Heart left ventricle (tissue), 13 donors: ENCODE data around the gene CLRN1.

Experiments
- CTCF ChIP-seq, 12 donors: fragments of 200-600 bp; sonication (generic) in 4 of 12; IDR thresholded peaks; one replicate each; pipeline versions ENCODE4 v1.5.0 to v1.8.0; 2018 to 2022; ENCODE audit warnings: antibody characterized with exemption in 12 of 12, mild to moderate bottlenecking in 5 of 12
- POLR2A ChIP-seq, 2 donors: fragments of 450-650 bp; IDR thresholded peaks; one replicate each; pipeline ENCODE4 v1.6.1; 2017; ENCODE audit warnings: antibody characterized with exemption in 2 of 2, mild to moderate bottlenecking in 2 of 2, moderate library complexity in 2 of 2
- donor health status: ischemic (EF 13 %, LVEDD 7.1; RV severe dilation, severe dysfunction).
- donor health status: DM: no; HTN: yes; CAD: no.
- donor health status: DM: no; HTN: no; CAD: no.
- donor health status: ischemic (EF 25% LVEDD 6.9; RV normal size, moderate dysfunction).
- donor health status: ischemic (EF 25% LVEDD 5.7; RV mildly dilated, moderate dysfunction).
- donor health status: ischemic (EF 35%, LVEDD 5.7; RV mildly dilated, moderate dysfunction).
- donor health status: nonischemic (EF 11% LVEDD 7.7; RV severe dilation, severe dysfunction).
- donor health status: DM: yes; HTN: yes; CAD: no.
- donor health status: PGD.
- donor health status: ischemic (EF 29% LVEDD 5.4; RV normal size, mild dysfunction).
- donor health status: nonischemic (EF 23%, LVEDD 6.1; RV moderate dilation, normal function).

GRCh38 chr3:150899141-150899540 is 73.4 kb downstream of the CLRN1 start:
- TF ChIP-seq CTCF (IDR thresholded peaks at IDR 0.05) (no peak), POLR2A (IDR thresholded peaks at IDR 0.05) (no peak)
